Neural cell (in vitro differentiated cells): Measurements from ENCODE around the gene NUB1.

Experiments
- EP300 ChIP-seq: fragments of 450-650 bp; conservative IDR thresholded peaks from 2 replicates; pipeline ENCODE4 v1.6.1; 2014; ENCODE audit warnings: antibody characterized with exemption, mild to moderate bottlenecking, moderate library complexity; ENCODE audit not compliant: poor library complexity, severe bottlenecking
- POLR2AphosphoS5 ChIP-seq: IDR thresholded peaks from 2 replicates; pipeline ENCODE4 v1.6.1; 2012
- RAD21 ChIP-seq: fragments of 450-650 bp; conservative IDR thresholded peaks from 2 replicates; pipeline ENCODE4 v1.6.1; 2014; ENCODE audit warnings: antibody characterized with exemption, mild to moderate bottlenecking, moderate library complexity
- SMC3 ChIP-seq: fragments of 450-650 bp; conservative IDR thresholded peaks from 2 replicates; pipeline ENCODE4 v1.6.1; 2014; ENCODE audit warnings: antibody characterized with exemption, mild to moderate bottlenecking, moderate library complexity; ENCODE audit not compliant: poor library complexity
- TF ChIP-seq, protein P1 (sequence below): fragments of 450-650 bp; IDR thresholded peaks from 2 replicates; pipeline ENCODE4 v1.5.1; 2014; ENCODE audit warnings: antibody characterized with exemption, mild to moderate bottlenecking, moderate library complexity; ENCODE audit not compliant: poor library complexity, severe bottlenecking

- TF ChIP-seq EP300 (no peak), SMC3 (no peak), POLR2AphosphoS5 (no peak), RAD21 (no peak)
- TF ChIP-seq, protein P1, sequence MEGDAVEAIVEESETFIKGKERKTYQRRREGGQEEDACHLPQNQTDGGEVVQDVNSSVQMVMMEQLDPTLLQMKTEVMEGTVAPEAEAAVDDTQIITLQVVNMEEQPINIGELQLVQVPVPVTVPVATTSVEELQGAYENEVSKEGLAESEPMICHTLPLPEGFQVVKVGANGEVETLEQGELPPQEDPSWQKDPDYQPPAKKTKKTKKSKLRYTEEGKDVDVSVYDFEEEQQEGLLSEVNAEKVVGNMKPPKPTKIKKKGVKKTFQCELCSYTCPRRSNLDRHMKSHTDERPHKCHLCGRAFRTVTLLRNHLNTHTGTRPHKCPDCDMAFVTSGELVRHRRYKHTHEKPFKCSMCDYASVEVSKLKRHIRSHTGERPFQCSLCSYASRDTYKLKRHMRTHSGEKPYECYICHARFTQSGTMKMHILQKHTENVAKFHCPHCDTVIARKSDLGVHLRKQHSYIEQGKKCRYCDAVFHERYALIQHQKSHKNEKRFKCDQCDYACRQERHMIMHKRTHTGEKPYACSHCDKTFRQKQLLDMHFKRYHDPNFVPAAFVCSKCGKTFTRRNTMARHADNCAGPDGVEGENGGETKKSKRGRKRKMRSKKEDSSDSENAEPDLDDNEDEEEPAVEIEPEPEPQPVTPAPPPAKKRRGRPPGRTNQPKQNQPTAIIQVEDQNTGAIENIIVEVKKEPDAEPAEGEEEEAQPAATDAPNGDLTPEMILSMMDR, result no peak
These were observed 32.3 kb upstream of the NUB1 start for GRCh38 chr7:151309311-151309710.
